B cell (primary cell): ENCODE data around the gene HIP1R.

Experiments used
- CTCF ChIP-seq: fragments of 200-600 bp; IDR thresholded peaks from one replicate; pipeline ENCODE4 v1.8.0; 2022; ENCODE audit warnings: antibody characterized with exemption, mild to moderate bottlenecking
- EZH2 ChIP-seq: IDR thresholded peaks from 2 replicates; pipeline ENCODE4 v1.6.1; 2012; ENCODE audit warnings: borderline replicate concordance, low read depth, mild to moderate bottlenecking, moderate library complexity, low read length; ENCODE audit not compliant: insufficient read depth, poor library complexity, severe bottlenecking

GRCh38 chr12:122847921-122848421 is 12.7 kb downstream of the HIP1R start:
- no peak for TF ChIP-seq CTCF
- no peak for TF ChIP-seq EZH2
